Ovary (tissue), 3 donors: ENCODE data around the gene SKI.

Experiments
- EP300 ChIP-seq: sonication (generic); formaldehyde crosslinking; IDR thresholded peaks from one replicate; pipeline ENCODE4 v1.6.1; 2017; ENCODE audit warnings: antibody characterized with exemption
- POLR2A ChIP-seq: fragments of 450-650 bp; IDR thresholded peaks from one replicate; pipeline ENCODE4 v1.6.1; 2017; ENCODE audit warnings: antibody characterized with exemption, mild to moderate bottlenecking, moderate library complexity
- TF ChIP-seq, protein P1 (sequence below), 3 donors: fragments of 450-650 bp in 2 of 3; fragments of 200-600 bp in 1 of 3; IDR thresholded peaks; one replicate each; pipeline versions ENCODE4 v1.5.1 to v1.8.0; 2016 to 2022; ENCODE audit warnings: antibody characterized with exemption in 3 of 3, mild to moderate bottlenecking in 1 of 3
- donor health status: DM: no; HTN: no; CAD: no.

DNA sequence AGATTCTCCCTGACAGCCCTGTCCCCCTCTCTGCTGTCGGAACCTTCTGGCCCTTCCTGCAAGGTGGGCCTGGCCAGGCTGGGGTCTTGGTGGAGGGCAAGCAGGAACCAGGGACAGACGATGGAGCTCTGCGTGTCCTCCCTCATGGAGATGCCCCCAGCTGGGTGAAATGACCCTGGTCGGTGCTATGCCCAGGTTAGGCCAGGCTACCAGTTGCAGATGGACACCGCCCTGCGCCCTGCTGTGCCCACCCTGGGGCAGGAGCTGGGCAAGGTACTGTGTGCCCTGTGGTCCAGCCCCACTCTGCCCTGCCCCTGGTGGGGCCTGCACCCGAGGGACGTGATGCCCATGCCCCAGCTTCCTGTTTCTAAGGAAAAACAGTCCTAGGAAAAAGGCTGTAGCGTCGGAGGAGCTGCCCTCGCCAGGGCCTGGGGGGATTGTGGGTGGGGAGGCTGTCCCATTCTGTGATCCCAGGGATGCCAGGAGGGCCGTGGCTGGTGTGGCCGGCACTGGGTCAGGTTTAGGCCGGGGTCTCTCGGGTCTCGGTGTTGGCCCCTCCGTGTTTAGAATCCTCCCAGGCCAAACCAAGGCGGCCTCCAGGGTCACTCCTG lies 85.6 kb downstream of the SKI start:
- TF ChIP-seq, protein P1, sequence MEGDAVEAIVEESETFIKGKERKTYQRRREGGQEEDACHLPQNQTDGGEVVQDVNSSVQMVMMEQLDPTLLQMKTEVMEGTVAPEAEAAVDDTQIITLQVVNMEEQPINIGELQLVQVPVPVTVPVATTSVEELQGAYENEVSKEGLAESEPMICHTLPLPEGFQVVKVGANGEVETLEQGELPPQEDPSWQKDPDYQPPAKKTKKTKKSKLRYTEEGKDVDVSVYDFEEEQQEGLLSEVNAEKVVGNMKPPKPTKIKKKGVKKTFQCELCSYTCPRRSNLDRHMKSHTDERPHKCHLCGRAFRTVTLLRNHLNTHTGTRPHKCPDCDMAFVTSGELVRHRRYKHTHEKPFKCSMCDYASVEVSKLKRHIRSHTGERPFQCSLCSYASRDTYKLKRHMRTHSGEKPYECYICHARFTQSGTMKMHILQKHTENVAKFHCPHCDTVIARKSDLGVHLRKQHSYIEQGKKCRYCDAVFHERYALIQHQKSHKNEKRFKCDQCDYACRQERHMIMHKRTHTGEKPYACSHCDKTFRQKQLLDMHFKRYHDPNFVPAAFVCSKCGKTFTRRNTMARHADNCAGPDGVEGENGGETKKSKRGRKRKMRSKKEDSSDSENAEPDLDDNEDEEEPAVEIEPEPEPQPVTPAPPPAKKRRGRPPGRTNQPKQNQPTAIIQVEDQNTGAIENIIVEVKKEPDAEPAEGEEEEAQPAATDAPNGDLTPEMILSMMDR (IDR thresholded peaks at IDR 0.05) = no peak
- TF ChIP-seq POLR2A (no peak), EP300 (no peak)
